OCI-M2 (cell line): Measurements from ENCODE around the gene PEX7.
"Not testable (repeated sequence)": the region's sequence is repeated elsewhere in the genome, so short reads cannot be mapped to it uniquely, and the experiment has no call there.

ENCODE experiments used
- DNase-seq: peaks from one replicate; lab custom pipeline; 2025; ENCODE audit not compliant: unreplicated experiment; lab: John Stamatoyannopoulos, UW

The PEX7 gene

GRCh38 chr6:136790411-136791295 lies 31.7 kb upstream of the PEX7 start:
- DNase-seq = no peak

DNA sequence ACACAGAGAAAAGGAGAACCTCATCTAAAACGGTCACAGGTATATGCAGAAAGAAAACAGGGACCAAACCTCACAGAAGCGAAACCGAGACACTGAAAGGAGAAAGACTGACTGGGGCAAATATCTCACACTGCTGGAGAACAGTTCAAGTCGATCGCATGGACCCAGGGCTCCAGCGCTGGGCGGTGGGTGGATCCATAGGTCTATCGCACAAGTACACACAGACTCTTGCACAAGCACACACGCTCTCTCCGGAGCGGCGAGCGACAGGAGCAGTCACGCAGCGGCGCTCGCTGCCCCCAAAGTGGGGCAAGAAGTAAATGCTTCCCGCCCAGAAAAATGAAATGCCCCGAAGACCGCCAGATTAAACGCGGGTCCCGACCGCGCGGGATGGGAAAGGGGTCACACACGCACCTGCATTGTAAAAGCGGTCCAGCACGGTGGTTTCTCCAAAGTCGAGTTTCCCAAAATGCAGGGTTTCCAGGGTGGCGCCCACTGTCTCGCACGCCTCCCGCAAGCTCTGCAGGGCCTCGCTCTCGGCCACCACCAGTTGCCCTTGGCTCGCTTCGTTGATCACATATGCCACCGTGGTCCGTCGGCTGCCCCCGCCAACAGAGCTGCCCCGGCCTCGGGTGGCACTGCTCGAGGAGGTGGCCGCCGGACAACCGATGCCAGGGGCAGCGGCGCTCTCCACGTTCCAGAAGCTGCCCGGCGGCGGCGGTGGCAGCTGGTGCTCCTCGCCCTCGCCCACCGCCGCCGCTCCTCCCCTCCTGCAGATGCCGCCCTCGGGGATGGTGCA lies 30.9 kb upstream of the PEX7 start:
- no peak for DNase-seq

- DNase-seq = no peak
These were observed 30.3 kb upstream of the PEX7 start for GRCh38 chr6:136792095-136792409.

- no peak for DNase-seq
These were observed 29.8 kb upstream of the PEX7 start, which contains the start of gene MAP3K5 for GRCh38 chr6:136792410-136793262. Gene MAP3K5, minus strand, starts transcription at chr6:136792477. Its CDS starts 320 bp downstream, at chr6:136792157.

DNA sequence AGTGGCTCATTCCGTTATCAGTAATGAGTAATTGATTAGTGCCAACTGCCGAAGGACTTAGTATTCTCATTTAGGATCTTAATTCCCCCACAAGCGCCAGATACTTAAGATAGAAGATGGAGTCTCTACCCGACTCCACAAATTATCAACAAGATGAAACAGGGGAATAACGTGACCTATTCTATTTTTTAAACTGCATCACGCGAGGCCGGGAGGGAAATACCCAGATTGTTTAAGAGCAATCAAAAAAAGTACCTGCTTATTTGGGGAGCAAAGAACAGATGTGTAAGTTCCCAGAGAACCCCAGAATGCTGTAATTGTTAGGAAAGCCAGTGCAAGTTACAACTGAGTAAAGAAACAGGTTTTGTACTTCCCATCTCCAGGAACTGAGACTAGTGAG lies 29.0 kb upstream of the PEX7 start:
- no peak for DNase-seq

DNA sequence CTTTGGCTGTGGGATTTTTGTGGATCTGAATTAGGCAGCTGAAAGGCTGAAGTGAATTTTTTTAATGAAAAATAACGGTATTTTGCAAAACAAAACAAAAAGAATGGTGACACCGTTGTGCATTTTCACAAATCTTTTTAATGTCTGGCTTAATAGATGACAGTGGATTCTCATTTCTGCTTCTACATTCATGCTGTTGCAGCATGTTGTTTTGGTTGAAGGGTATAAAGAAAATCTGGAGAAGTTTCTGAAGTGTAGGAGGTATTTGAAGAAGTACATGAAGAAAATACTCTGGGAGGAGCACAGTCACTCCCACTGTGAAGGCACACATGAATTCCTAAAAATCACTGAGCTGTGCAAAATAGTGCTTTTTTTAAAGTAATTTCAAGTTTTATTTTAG lies 27.0 kb upstream of the PEX7 start:
- DNase-seq = no peak

GRCh38 chr6:136795996-136796395 lies 26.4 kb upstream of the PEX7 start:
- no peak for DNase-seq

- no peak for DNase-seq
These were observed 24.3 kb upstream of the PEX7 start for GRCh38 chr6:136798044-136798443.

DNA sequence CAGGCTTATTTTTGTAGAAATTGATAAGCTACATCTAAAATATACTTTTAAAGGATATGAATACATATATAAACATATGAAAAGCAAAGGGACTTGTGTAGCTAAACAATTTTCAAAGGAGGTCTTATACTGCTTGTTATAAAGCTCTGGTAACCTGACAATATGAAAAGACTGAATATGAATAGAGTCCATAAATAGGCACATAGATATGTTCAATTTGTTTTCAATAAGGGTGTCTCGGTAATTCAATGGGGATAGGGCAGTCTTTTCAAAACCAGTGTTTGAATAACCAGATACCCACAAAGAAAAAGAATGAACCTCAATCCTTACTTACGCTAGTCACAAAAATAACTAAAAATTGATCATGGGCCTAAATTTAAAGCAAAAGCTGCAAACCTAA lies 20.8 kb upstream of the PEX7 start:
- no peak for DNase-seq

- no peak for DNase-seq
These were observed 18.8 kb upstream of the PEX7 start for GRCh38 chr6:136803608-136804007.

GRCh38 chr6:136809091-136809860 lies 13.1 kb upstream of the PEX7 start:
- no peak for DNase-seq

- DNase-seq = no peak
These were observed 11.1 kb upstream of the PEX7 start for GRCh38 chr6:136811272-136811671.

DNA sequence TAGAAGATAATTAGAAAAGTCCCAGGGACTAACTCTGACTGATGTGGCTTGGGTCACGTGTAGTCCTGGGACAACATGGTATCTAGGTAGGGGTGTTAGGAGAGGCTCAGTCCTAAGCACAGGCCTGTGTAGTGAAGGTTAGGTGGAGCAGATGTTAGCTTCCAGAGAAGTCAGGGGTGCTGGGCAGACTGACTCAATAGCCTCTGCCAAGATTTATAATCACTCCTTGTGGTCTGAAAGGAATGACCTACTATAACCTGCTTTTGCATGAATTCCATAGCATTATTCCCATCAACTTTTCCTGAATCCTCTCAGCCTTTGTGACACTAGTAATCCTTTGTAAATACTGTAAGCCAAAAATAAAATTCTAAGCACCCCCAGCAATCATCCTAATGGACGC lies 10.2 kb upstream of the PEX7 start:
- no peak for DNase-seq

DNA sequence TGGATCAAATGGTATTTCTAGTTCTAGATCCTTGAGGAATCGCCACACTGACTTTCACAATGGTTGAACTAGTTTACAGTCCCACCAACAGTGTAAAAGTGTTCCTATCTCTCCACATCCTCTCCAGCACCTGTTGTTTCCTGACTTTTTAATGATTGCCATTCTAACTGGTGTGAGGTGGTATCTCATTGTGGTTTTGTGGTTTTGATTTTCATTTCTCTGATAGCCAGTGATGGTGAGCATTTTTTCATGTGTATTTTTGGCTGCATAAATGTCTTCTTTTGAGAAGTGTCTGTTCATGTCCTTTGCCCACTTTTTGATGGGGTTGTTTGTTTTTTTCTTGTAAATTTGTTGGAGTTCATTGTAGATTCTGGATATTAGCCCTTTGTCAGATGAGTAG lies 6.8 kb upstream of the PEX7 start:
- DNase-seq = not testable (repeated sequence)

- DNase-seq = no peak
These were observed 5.7 kb upstream of the PEX7 start for GRCh38 chr6:136816656-136817055.

GRCh38 chr6:136820561-136820960 lies 1.8 kb upstream of the PEX7 start:
- DNase-seq = no peak

DNA sequence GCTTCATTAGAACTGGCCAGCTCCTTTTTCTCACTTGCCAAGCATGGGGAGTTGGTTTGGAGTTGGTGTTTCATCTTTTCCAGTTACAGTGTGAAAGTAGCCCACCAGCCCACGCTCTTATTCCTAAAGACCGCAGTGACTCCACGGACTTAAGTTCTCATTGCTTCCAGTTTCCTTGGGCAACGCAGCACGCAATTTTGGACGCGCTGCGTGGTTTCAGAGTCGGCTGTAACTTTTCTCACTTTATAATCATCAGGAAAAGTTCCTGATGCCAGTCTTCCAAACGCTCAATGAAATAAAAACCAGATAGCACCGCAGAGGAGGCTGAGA lies 381 bp upstream of the PEX7 start:
- DNase-seq = no peak

DNA sequence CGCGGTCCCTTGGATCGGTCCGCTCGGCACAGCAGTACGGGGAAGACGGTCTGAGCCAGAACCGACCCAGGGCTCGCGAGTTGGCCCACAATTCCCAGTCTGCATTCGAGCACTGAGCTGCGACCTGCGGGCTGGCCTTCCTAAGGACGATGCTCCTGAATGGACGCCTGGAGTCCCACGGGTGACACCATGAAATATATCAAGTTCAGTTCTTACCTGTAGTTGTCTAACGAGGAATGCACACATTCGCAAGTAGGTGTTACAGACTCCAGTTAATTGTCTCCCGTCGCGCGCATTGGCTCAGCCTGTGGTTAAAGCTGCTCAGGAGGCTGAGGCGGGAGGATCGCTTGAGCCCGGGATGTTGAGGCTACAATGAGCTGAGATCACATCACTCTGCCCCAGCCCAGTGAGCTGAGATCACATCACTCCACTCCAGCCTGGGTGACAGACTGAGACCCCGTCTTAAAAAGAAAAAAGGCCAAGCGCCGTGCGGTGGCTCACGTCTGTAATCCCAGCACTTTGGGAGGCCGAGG lies 802 bp downstream of the PEX7 start:
- no peak for DNase-seq

- no peak for DNase-seq
These were observed 3.8 kb downstream of the PEX7 start for GRCh38 chr6:136826216-136826615.

GRCh38 chr6:136831873-136832562 lies 9.6 kb downstream of the PEX7 start:
- no peak for DNase-seq
